Common myeloid progenitor, CD34-positive (primary cell): Measurements from ENCODE around the gene TMEM101.

Source experiments
- CTCF ChIA-PET: fragments of 350-600 bp; sonication (Branson Sonifier 250); formaldehyde crosslinking; loops from one replicate; lab custom pipeline; 2021; ENCODE audit warnings: antibody characterized with exemption; lab: Charles Lee
- POLR2A ChIA-PET: fragments of 350-600 bp; sonication (Branson Sonifier 250); formaldehyde crosslinking; loops from one replicate; lab custom pipeline; 2021; ENCODE audit warnings: antibody characterized with exemption; lab: Charles Lee
- DNase-seq, 3 donors: peaks; one replicate each; pipeline versions ENCODE4 v3.0.0 to v3.0.0-alpha.2; 2013
- H3K27ac ChIP-seq, 2 experiments: 1 replicate in 1 of 2; 2 replicates in 1 of 2; pipeline ENCODE4 v1.7.0; 2013; ENCODE audit warnings: inconsistent platforms in 2 of 2, low read length in 2 of 2, mild to moderate bottlenecking in 2 of 2, low read depth in 1 of 2, moderate library complexity in 1 of 2; ENCODE audit not compliant: severe bottlenecking in 2 of 2, insufficient read depth in 1 of 2, poor library complexity in 1 of 2
- H3K27me3 ChIP-seq, 5 experiments: replicated peaks in 2 of 5; 1 replicate in 3 of 5; 2 replicates in 2 of 5; pipeline versions ENCODE4 v1.6.1 to v1.7.0; 2013; ENCODE audit warnings: low read length in 4 of 5, mild to moderate bottlenecking in 2 of 5, moderate library complexity in 2 of 5, inconsistent platforms in 1 of 5; ENCODE audit not compliant: insufficient read depth in 5 of 5, control insufficient read depth in 4 of 5
- H3K36me3 ChIP-seq, 4 experiments: 1 replicate in 2 of 4; 2 replicates in 2 of 4; pipeline versions ENCODE4 v1.6.1 to v1.7.0; 2013; ENCODE audit warnings: low read length in 3 of 4, control low read depth in 1 of 4, mild to moderate bottlenecking in 1 of 4; ENCODE audit not compliant: control insufficient read depth in 4 of 4, insufficient read depth in 4 of 4
- H3K4me1 ChIP-seq, 4 experiments: 1 replicate in 3 of 4; 2 replicates in 1 of 4; pipeline versions ENCODE4 v1.6.1 to v1.7.1; 2013; ENCODE audit warnings: low read length in 3 of 4, mild to moderate bottlenecking in 3 of 4, control low read depth in 1 of 4, inconsistent platforms in 1 of 4, moderate library complexity in 1 of 4; ENCODE audit not compliant: control insufficient read depth in 4 of 4, insufficient read depth in 4 of 4; ENCODE audit errors: control extremely low read depth in 1 of 4
- H3K4me3 ChIP-seq, 7 experiments: 1 replicate in 4 of 7; 2 replicates in 3 of 7; pipeline versions ENCODE4 v1.5.1 to v1.7.0; 2013; ENCODE audit warnings: mild to moderate bottlenecking in 7 of 7, low read length in 6 of 7, moderate library complexity in 6 of 7, inconsistent platforms in 2 of 7, low read depth in 2 of 7, control low read depth in 1 of 7; ENCODE audit not compliant: insufficient read depth in 4 of 7, control insufficient read depth in 1 of 7; ENCODE audit errors: extremely low read depth in 1 of 7
- H3K9me3 ChIP-seq, 5 experiments: 1 replicate in 4 of 5; 2 replicates in 1 of 5; pipeline versions ENCODE4 v1.6.1 to v1.7.1; 2013; ENCODE audit warnings: low read length in 4 of 5, mild to moderate bottlenecking in 2 of 5, inconsistent platforms in 1 of 5, low read depth in 1 of 5, moderate library complexity in 1 of 5; ENCODE audit not compliant: control insufficient read depth in 4 of 5, insufficient read depth in 2 of 5; ENCODE audit errors: control extremely low read depth in 1 of 5
- WGBS: methylation state at CpG from one replicate; pipeline ENCODE4 v1.1.5; 2013; ENCODE audit not compliant: insufficient coverage; 5-methylcytosine and 5-hydroxymethylcytosine counted together

TMEM101 gene

DNA sequence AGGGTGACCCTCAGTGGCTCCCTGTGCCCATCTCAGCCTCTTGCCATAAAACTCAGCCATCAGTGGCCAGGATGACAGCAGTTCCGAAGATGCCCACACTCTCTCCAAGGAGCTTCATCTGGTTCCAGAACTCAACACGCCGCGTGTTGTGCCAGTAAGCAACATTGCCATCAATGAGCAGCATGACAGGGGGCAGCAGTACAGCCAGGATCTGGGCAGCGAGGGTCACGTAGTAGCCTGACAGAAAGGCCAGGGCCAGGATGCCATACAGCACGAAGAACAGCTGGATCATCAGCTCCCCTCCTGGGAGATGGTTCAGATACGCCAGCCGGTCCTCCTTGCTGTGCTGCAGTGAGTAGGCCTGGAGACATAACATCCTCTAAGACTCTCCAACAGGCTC lies 2.9 kb downstream of the TMEM101 start:
- Histone ChIP-seq H3K27me3 (peaks cover 0 to 22% (median 6%) of the 10 kb centered on the region in 5 experiments), H3K36me3 (peaks cover 0 to 17% (median 14%) of the 10 kb centered on the region in 4 experiments), H3K4me1 (peaks cover 0 to 29% (median 27%) of the 10 kb centered on the region in 4 experiments), H3K9me3 (no peaks in the 10 kb centered on the region), H3K27ac (no peak overlapping the region), H3K4me3 (no peak overlapping the region)
- ChIA-PET POLR2A (no interaction called here), CTCF (interaction anchor here (1.3 to 2.5 kb wide), 3 partner anchors 8 to 68 kb away, joined by 3 to 9 read pairs (median 7); no protein-coding TSS in a partner anchor)
- WGBS = 100% methylated on average over 8 of the region's 9 CpGs
- DNase-seq = no peak

DNA sequence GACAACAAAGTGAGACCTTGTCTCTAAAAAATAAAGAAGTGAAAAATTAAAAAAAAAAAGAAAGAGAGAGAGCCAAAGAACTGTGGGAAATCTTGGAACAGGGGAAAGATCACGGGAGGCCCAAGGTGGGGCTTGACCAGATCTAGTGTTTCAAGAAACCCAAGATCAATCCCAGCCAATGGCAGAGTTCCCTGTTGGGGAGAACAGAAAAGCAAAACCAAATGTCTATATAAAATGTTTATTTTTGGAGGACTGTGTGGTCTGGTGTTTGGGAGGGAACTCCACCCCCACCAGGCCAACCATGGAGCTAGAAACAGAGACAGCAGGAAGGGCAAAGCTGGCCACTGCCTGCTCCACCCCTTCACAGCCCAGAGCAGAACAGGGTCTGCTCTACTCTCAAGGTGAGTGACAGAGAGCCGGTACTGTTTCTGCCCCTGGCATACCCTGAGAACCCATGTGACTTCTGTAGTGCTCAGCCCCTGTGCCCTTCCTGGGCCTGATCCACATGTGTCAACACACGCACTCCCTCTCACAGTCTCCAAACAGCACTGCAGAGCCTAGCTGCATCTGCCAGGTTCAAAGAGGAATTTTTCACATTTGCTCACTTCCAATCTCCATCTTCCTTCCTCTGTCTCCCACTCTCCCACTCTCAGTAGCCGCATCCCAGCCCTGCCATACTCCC lies 3.7 kb downstream of the TMEM101 start:
- Histone ChIP-seq H3K9me3 (no peaks in the 10 kb centered on the region), H3K4me1 (peaks cover 0 to 34% (median 33%) of the 10 kb centered on the region in 4 experiments), H3K27me3 (peaks cover 0 to 28% (median 6%) of the 10 kb centered on the region in 5 experiments), H3K27ac (no peak overlapping the region), H3K36me3 (peaks cover 0 to 17% (median 14%) of the 10 kb centered on the region in 4 experiments), H3K4me3 (no peak overlapping the region)
- 63% methylated on average over 3 of the region's 4 CpGs for WGBS
- DNase-seq = no peak
- CTCF ChIA-PET = interaction anchor here (0.7 to 2.5 kb wide), 4 partner anchors 15 to 134 kb away, joined by 3 to 9 read pairs (median 5); no protein-coding TSS in a partner anchor
- POLR2A ChIA-PET = no interaction called here

DNA sequence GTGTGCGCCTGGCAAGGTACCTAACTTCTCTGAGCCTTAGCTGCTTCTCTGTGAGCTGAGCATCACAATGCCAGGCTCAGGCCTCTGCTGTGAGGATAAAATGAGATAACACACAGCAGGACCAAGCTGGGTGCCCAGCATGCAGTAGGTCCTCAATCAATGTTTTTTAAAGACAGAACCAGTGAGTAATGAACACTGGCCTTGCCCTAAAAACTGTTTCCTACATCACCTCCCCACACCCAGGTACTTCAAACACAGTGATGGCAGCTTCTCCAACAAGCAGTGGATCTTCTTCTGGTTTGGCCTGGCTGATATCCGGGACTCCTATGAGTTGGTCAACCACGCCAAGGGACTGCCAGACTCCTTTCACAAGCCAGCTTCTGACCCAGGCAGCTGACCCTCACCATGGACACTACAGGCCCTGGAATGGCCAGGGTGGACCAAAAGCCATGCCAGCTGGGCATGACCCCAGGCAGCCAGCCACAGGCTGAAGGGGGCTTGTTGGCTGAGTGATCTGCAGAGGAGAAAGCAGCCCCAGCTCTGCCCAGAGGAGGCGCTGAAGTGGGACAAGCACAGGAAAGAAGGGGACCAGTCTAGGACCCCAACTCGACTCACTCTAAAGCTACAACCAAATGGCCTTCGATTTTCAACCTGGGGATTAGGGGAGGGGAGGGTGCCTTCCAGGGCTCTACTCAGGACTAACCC lies 6.4 kb downstream of the TMEM101 start:
- ChIA-PET POLR2A (interaction anchor here (0.6 kb wide), 1 partner anchor 587 kb away, joined by 7 read pairs; no protein-coding TSS in a partner anchor), CTCF (interaction anchor here (0.7 to 2.2 kb wide), 6 partner anchors 9 to 36 kb away, joined by 3 to 8 read pairs (median 4); no protein-coding TSS in a partner anchor)
- H3K4me3 ChIP-seq = no peak overlapping the region
- H3K27me3 ChIP-seq = peaks cover 0 to 56% (median 14%) of the 10 kb centered on the region in 5 experiments
- peaks cover 0 to 42% (median 40%) of the 10 kb centered on the region in 4 experiments for H3K4me1 ChIP-seq
- no peak for DNase-seq
- H3K36me3 ChIP-seq = peaks cover 0 to 17% (median 14%) of the 10 kb centered on the region in 4 experiments
- no peak overlapping the region for H3K27ac ChIP-seq
- WGBS = 67% methylated on average over 4 of the region's 6 CpGs
- no peaks in the 10 kb centered on the region for H3K9me3 ChIP-seq

DNA sequence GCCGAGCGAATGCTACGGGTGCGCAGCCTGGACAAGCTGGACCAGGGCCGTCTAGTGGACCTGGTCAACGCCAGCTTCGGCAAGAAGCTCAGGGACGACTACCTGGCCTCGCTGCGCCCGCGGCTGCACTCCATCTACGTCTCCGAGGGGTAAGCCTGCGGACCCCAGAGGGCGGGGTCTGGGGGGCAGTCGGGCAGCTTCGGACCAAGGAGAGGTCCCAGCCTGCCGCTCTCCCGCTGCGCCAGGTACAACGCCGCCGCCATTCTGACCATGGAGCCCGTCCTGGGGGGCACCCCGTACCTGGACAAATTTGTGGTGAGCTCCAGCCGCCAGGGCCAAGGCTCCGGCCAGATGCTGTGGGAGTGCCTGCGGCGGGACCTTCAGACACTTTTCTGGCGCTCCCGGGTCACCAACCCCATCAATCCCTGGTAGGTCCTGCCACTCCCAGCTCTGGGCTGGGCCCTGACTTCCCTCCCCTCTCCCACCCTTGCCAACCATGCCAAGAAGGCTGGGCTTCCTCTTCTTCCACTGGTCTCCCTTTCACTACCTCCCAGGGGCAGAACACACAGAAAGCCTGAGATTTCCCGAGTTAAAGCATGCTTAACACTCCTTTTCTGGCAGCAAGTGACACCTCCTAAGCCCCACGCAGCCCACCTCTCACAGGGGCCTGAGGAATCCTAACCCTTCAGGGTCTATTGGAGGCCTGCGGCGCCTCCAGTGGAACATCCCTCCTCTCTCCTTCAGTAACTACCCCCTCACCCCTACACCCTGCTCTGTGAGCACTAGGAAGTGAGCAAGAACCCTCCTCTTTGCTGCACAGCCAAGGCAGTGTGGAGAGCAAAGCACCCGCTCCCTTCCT lies 7.2 kb downstream of the TMEM101 start:
- no peak overlapping the region for H3K27ac ChIP-seq
- 9% methylated on average over 36 of the region's 37 CpGs for WGBS
- H3K27me3 ChIP-seq = peaks cover 2 to 63% (median 16%) of the 10 kb centered on the region in 5 experiments
- CTCF ChIA-PET = interaction anchor here (1.0 to 2.2 kb wide), 6 partner anchors 11 to 37 kb away, joined by 3 to 8 read pairs (median 4); no protein-coding TSS in a partner anchor
- H3K4me1 ChIP-seq = peaks cover 0 to 42% (median 40%) of the 10 kb centered on the region in 4 experiments
- H3K9me3 ChIP-seq = no peaks in the 10 kb centered on the region
- no peak for DNase-seq
- peaks cover 0 to 17% (median 14%) of the 10 kb centered on the region in 4 experiments for H3K36me3 ChIP-seq
- POLR2A ChIA-PET = interaction anchor here (0.6 kb wide), 1 partner anchor 586 kb away, joined by 7 read pairs; no protein-coding TSS in a partner anchor
- H3K4me3 ChIP-seq = peak overlapping the region in 6 of 7 experiments; percentile 36 to 70 (median 59)

DNA sequence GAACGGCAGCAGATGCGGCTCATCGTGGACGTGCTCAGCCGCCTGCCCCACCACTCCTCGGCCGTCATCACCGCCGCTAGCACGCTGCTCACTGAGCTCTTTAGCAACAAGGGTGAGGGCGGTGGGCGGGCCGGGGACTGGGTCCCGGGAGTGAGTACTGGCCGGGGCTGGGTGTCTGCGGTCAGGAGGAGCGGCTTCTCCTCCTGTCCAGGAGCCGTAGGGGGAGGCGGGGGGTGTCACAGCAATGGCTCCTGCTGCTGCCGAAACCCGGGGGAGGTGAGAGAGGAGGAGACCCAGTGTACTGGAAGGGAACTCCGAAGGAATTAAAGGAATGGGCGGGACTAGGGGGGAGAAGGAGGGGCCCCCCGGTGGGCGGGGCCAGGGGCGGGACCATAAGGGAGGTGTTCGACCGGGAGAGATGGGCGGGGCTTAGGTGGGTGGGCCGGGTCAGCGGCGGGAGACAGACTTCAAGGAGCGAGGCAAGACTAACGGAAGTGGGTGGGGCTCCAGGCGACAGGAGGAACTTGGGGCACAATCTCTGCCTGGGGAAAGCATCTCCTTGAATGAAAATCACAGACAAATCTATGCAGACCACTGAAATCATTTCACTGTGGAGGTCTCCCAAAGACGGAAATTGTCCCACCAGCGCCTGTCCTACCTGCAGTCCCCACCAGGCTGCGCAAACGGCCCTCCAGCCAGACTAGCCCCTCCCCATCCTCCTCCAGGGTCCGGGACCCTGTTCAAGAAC lies 8.0 kb downstream of the TMEM101 start:
- H3K4me1 ChIP-seq = peaks cover 0 to 42% (median 40%) of the 10 kb centered on the region in 4 experiments
- no peaks in the 10 kb centered on the region for H3K9me3 ChIP-seq
- 0% methylated on average over 33 of the region's 40 CpGs for WGBS
- CTCF ChIA-PET = interaction anchor here (1.0 to 2.2 kb wide), 4 partner anchors 10 to 37 kb away, joined by 3 to 8 read pairs (median 4); no protein-coding TSS in a partner anchor
- peaks cover 0 to 12% (median 7%) of the 10 kb centered on the region in 4 experiments for H3K36me3 ChIP-seq
- peak; percentile 94 for DNase-seq
- H3K27ac ChIP-seq = no peak overlapping the region
- H3K4me3 ChIP-seq = peak overlapping the region; percentile 27 to 70 (median 56)
- H3K27me3 ChIP-seq = peaks cover 2 to 71% (median 20%) of the 10 kb centered on the region in 5 experiments
- POLR2A ChIA-PET = no interaction called here

DNA sequence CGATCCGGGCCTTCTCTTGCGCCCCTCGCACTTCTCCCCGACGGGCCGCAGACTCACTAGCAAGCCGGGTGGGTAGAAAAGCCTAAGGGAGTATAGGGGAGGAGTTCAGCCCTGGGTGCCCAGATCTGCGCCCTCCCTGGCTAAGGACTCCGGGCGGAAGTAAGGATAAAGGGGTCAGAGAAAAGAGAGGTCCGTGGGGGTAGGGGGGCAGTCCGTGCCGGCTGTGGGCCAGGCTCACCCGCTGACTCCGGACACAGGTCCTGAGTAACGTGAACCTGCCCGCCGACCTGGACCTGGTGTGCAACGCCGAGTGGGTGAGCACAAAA lies 8.5 kb downstream of the TMEM101 start:
- ChIA-PET CTCF (interaction anchor here (1.8 to 1.9 kb wide), 2 partner anchors 9 to 88 kb away, joined by 4 read pairs; no protein-coding TSS in a partner anchor), POLR2A (no interaction called here)
- no peaks in the 10 kb centered on the region for H3K9me3 ChIP-seq
- H3K27me3 ChIP-seq = peaks cover 2 to 72% (median 22%) of the 10 kb centered on the region in 5 experiments
- no peak overlapping the region for H3K27ac ChIP-seq
- WGBS = 3% methylated on average over 13 of the region's 21 CpGs
- H3K36me3 ChIP-seq = peaks cover 0 to 9% (median 4%) of the 10 kb centered on the region in 4 experiments
- H3K4me3 ChIP-seq = peak overlapping the region in 6 of 7 experiments; percentile 5 to 70 (median 47)
- DNase-seq = no peak
- H3K4me1 ChIP-seq = peaks cover 0 to 41% (median 39%) of the 10 kb centered on the region in 4 experiments
